Tibial nerve (tissue), 4 donors: Measurements from ENCODE around the gene MSH3.

Experiments used
- EP300 ChIP-seq, 2 donors: sonication (generic); formaldehyde crosslinking; IDR thresholded peaks; one replicate each; pipeline ENCODE4 v1.6.1; 2017; ENCODE audit warnings: antibody characterized with exemption in 2 of 2, mild to moderate bottlenecking in 1 of 2
- POLR2A ChIP-seq, 2 donors: fragments of 450-650 bp; IDR thresholded peaks; one replicate each; pipeline ENCODE4 v1.6.1; 2017; ENCODE audit warnings: antibody characterized with exemption in 2 of 2, mild to moderate bottlenecking in 2 of 2, moderate library complexity in 2 of 2
- TF ChIP-seq, protein P1 (sequence below), 5 experiments: fragments of 200-600 bp in 3 of 5; fragments of 450-650 bp in 2 of 5; sonication (generic) in 3 of 5; IDR thresholded peaks; one replicate each; pipeline ENCODE4 v1.5.1; 2016 to 2019; ENCODE audit warnings: antibody characterized with exemption in 5 of 5, mild to moderate bottlenecking in 3 of 5, moderate library complexity in 2 of 5

- TF ChIP-seq, protein P1, sequence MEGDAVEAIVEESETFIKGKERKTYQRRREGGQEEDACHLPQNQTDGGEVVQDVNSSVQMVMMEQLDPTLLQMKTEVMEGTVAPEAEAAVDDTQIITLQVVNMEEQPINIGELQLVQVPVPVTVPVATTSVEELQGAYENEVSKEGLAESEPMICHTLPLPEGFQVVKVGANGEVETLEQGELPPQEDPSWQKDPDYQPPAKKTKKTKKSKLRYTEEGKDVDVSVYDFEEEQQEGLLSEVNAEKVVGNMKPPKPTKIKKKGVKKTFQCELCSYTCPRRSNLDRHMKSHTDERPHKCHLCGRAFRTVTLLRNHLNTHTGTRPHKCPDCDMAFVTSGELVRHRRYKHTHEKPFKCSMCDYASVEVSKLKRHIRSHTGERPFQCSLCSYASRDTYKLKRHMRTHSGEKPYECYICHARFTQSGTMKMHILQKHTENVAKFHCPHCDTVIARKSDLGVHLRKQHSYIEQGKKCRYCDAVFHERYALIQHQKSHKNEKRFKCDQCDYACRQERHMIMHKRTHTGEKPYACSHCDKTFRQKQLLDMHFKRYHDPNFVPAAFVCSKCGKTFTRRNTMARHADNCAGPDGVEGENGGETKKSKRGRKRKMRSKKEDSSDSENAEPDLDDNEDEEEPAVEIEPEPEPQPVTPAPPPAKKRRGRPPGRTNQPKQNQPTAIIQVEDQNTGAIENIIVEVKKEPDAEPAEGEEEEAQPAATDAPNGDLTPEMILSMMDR (IDR thresholded peaks at IDR 0.05): no peak
- TF ChIP-seq EP300 (IDR thresholded peaks at IDR 0.05) (no peak), POLR2A (IDR thresholded peaks at IDR 0.05) (no peak)
Observed at GRCh38 chr5:80864706-80865435, 210.4 kb downstream of the MSH3 start.
